H1 (cell line): ENCODE measurements around the gene CCDC152. TPM values are rescaled to one million over a fixed set of nuclear protein-coding genes. Genes with fewer than 3 reads are reported as not detected.

Experiments used
- CTCF ChIA-PET: fragments of 300-600 bp; sonication (Branson Sonifier 250); formaldehyde crosslinking; loops from one replicate; lab custom pipeline; 2021; ENCODE audit not compliant: partially characterized antibody; lab: Charles Lee
- POLR2A ChIA-PET: fragments of 300-600 bp; sonication (Branson Sonifier 250); formaldehyde crosslinking; loops from one replicate; lab custom pipeline; 2021; ENCODE audit warnings: inconsistent platforms; ENCODE audit not compliant: partially characterized antibody; lab: Charles Lee
- DNase-seq, 2 experiments: peaks; one replicate each; pipeline versions ENCODE4 v3.0.0 to v3.0.0-alpha.2; 2010 to 2022; ENCODE audit warnings: low spot score in 2 of 2, low read depth in 1 of 2, mixed read lengths in 1 of 2
- FAIRE-seq: peaks from 2 replicates; lab custom pipeline; 2011; peaks lifted over from hg19 to GRCh38; lab: Jason Lieb, UNC
- H2AFZ ChIP-seq: 2 replicates; pipeline ENCODE4 v1.8.1; 2012; ENCODE audit warnings: low read length, inconsistent platforms
- H2AK5ac ChIP-seq: 2 replicates; pipeline ENCODE4 v1.6.1; 2013; ENCODE audit warnings: low read depth, low read length
- H2BK120ac ChIP-seq: replicated peaks from 2 replicates; pipeline ENCODE3; 2013; ENCODE audit warnings: low read depth, low read length, inconsistent platforms
- H2BK12ac ChIP-seq: 2 replicates; pipeline ENCODE4 v1.6.1; 2013; ENCODE audit warnings: low read depth, low read length
- H2BK15ac ChIP-seq: 2 replicates; pipeline ENCODE4 v1.6.1; 2013; ENCODE audit warnings: low read length
- H2BK20ac ChIP-seq: 2 replicates; pipeline ENCODE4 v1.6.1; 2013; ENCODE audit warnings: low read length
- H2BK5ac ChIP-seq: 2 replicates; pipeline ENCODE4 v1.6.1; 2013; ENCODE audit warnings: low read depth, low read length
- H3K14ac ChIP-seq: 2 replicates; pipeline ENCODE4 v1.6.1; 2013; ENCODE audit warnings: inconsistent platforms; ENCODE audit not compliant: insufficient read length
- H3K18ac ChIP-seq: 2 replicates; pipeline ENCODE4 v1.6.1; 2013; ENCODE audit warnings: low read length; ENCODE audit errors: extremely low read depth
- H3K23ac ChIP-seq: 2 replicates; pipeline ENCODE4 v1.6.1; 2013; ENCODE audit warnings: inconsistent platforms; ENCODE audit not compliant: insufficient read length
- H3K23me2 ChIP-seq: 2 replicates; pipeline ENCODE4 v1.6.1; 2013; ENCODE audit warnings: low read depth, low read length
- H3K27ac ChIP-seq: 2 replicates; pipeline ENCODE4 v1.6.1; 2011; ENCODE audit warnings: low read depth, low read length, inconsistent platforms
- H3K27me3 ChIP-seq, 4 experiments: replicated peaks in 1 of 4; 1 replicate in 1 of 4; 2 replicates in 3 of 4; pipeline versions ENCODE4 v1.6.1 to v1.8.1; 2011 to 2013; ENCODE audit warnings: low read length in 3 of 4, mild to moderate bottlenecking in 3 of 4, inconsistent platforms in 2 of 4, mixed read lengths in 2 of 4, moderate library complexity in 1 of 4; ENCODE audit not compliant: control insufficient read depth in 3 of 4, insufficient read depth in 3 of 4; ENCODE audit errors: extremely low read depth in 1 of 4
- H3K36me3 ChIP-seq, 4 experiments: 2 replicates each; pipeline versions ENCODE4 v1.6.1 to v1.8.1; 2011 to 2013; ENCODE audit warnings: mild to moderate bottlenecking in 4 of 4, low read length in 3 of 4, moderate library complexity in 2 of 4, control low read depth in 1 of 4, inconsistent platforms in 1 of 4; ENCODE audit not compliant: insufficient read depth in 4 of 4, control insufficient read depth in 2 of 4
- H3K4ac ChIP-seq: replicated peaks from 2 replicates; pipeline ENCODE3; 2013; ENCODE audit warnings: low read length, low read depth, mixed read lengths, inconsistent platforms; ENCODE audit not compliant: insufficient read length
- H3K4me1 ChIP-seq, 4 experiments: replicated peaks in 1 of 4; 1 replicate in 1 of 4; 2 replicates in 3 of 4; pipeline versions ENCODE4 v1.6.1 to v1.8.1; 2011 to 2013; ENCODE audit warnings: low read length in 3 of 4, inconsistent platforms in 2 of 4, mixed read lengths in 1 of 4; ENCODE audit not compliant: insufficient read depth in 4 of 4, control insufficient read depth in 3 of 4
- H3K4me2 ChIP-seq, 2 experiments: 2 replicates each; pipeline versions ENCODE4 v1.6.1 to v1.8.1; 2011 to 2013; ENCODE audit warnings: low read depth in 2 of 2, low read length in 2 of 2, control low read depth in 1 of 2, inconsistent platforms in 1 of 2, mild to moderate bottlenecking in 1 of 2; ENCODE audit not compliant: insufficient read depth in 1 of 2
- H3K4me3 ChIP-seq, 4 experiments: fragments of 200-600, 300-600 bp in 1 of 4; sonication (generic), shearing (Covaris generic), sonication (Bioruptor Twin) in 1 of 4; 2 replicates each; pipeline versions ENCODE4 v1.5.1 to v1.8.1; 2011 to 2016; ENCODE audit warnings: low read length in 4 of 4, low read depth in 3 of 4, control low read depth in 2 of 4, inconsistent platforms in 2 of 4, mild to moderate bottlenecking in 2 of 4, mixed read lengths in 1 of 4, moderate library complexity in 1 of 4; ENCODE audit not compliant: insufficient read depth in 2 of 4; ENCODE audit errors: extremely low read depth in 1 of 4
- H3K56ac ChIP-seq: replicated peaks from 2 replicates; pipeline ENCODE3; 2013; ENCODE audit warnings: low read depth, mild to moderate bottlenecking, mixed read lengths, low read length, inconsistent platforms; ENCODE audit not compliant: insufficient read length
- H3K79me1 ChIP-seq: 2 replicates; pipeline ENCODE4 v1.6.1; 2013; ENCODE audit warnings: low read depth, low read length, control low read depth
- H3K79me2 ChIP-seq, 2 experiments: 2 replicates each; pipeline versions ENCODE4 v1.6.1 to v1.8.1; 2012 to 2013; ENCODE audit warnings: low read length in 2 of 2, mild to moderate bottlenecking in 2 of 2, inconsistent platforms in 1 of 2; ENCODE audit not compliant: insufficient read depth in 2 of 2, control insufficient read depth in 1 of 2
- H3K9ac ChIP-seq, 4 experiments: replicated peaks in 1 of 4; 1 replicate in 1 of 4; 2 replicates in 3 of 4; pipeline versions ENCODE4 v1.6.1 to v1.8.1; 2011 to 2013; ENCODE audit warnings: low read depth in 3 of 4, low read length in 3 of 4, control low read depth in 2 of 4, mild to moderate bottlenecking in 2 of 4, moderate library complexity in 2 of 4, inconsistent platforms in 1 of 4; ENCODE audit errors: extremely low read depth in 1 of 4
- H3K9me3 ChIP-seq, 2 experiments: 2 replicates each; pipeline versions ENCODE4 v1.6.1 to v1.8.1; 2012 to 2013; ENCODE audit warnings: mild to moderate bottlenecking in 2 of 2, moderate library complexity in 2 of 2, control low read depth in 1 of 2, inconsistent platforms in 1 of 2, low read depth in 1 of 2, low read length in 1 of 2, mixed read lengths in 1 of 2; ENCODE audit not compliant: insufficient read depth in 2 of 2
- H4K20me1 ChIP-seq, 2 experiments: replicated peaks in 1 of 2; 2 replicates each; pipeline versions ENCODE3 to v1.8.1; 2011 to 2013; ENCODE audit warnings: inconsistent platforms in 2 of 2, low read length in 2 of 2, mild to moderate bottlenecking in 1 of 2; ENCODE audit not compliant: insufficient read depth in 2 of 2, control insufficient read depth in 1 of 2
- H4K5ac ChIP-seq: 2 replicates; pipeline ENCODE4 v1.6.1; 2013; ENCODE audit warnings: low read length, low read depth, mixed read lengths, inconsistent platforms; ENCODE audit not compliant: insufficient read length
- H4K8ac ChIP-seq: 2 replicates; pipeline ENCODE4 v1.8.0; 2013; ENCODE audit warnings: mild to moderate bottlenecking, moderate library complexity, low read length, inconsistent platforms; ENCODE audit not compliant: insufficient read depth; ENCODE audit errors: extremely low read depth
- H4K91ac ChIP-seq: replicated peaks from 2 replicates; pipeline ENCODE3; 2013; ENCODE audit warnings: low read length, mixed read lengths, inconsistent platforms; ENCODE audit not compliant: insufficient read length
- EP300 ChIP-seq, 2 experiments: IDR thresholded peaks; 1 replicate in 1 of 2; 2 replicates in 1 of 2; pipeline ENCODE4 v1.6.1; 2011 to 2012; ENCODE audit warnings: low read depth in 2 of 2, low read length in 2 of 2, mild to moderate bottlenecking in 2 of 2, borderline replicate concordance in 1 of 2, inconsistent platforms in 1 of 2, moderate library complexity in 1 of 2
- FOSL1 ChIP-seq: IDR thresholded peaks from 2 replicates; pipeline ENCODE4 v1.6.1; 2011; ENCODE audit warnings: mild to moderate bottlenecking, low read depth, low read length, moderate library complexity; ENCODE audit not compliant: insufficient read depth
- JUN ChIP-seq: IDR thresholded peaks from 2 replicates; pipeline ENCODE4 v1.6.1; 2011; ENCODE audit warnings: low read depth, mild to moderate bottlenecking, improper control_type of control experiment, low read length
- MAX ChIP-seq: IDR thresholded peaks from 2 replicates; pipeline ENCODE4 v1.6.1; 2012; ENCODE audit warnings: inconsistent platforms
- NRF1 ChIP-seq: IDR thresholded peaks from 2 replicates; pipeline ENCODE4 v1.6.1; 2011; ENCODE audit warnings: mild to moderate bottlenecking, low read depth, low read length, improper control_type of control experiment
- RFX5 ChIP-seq: IDR thresholded peaks from 2 replicates; pipeline ENCODE4 v1.6.1; 2011; ENCODE audit warnings: low read depth, low read length, improper control_type of control experiment, borderline replicate concordance
- RNF2 ChIP-seq: fragments of 200-900, 300-1000 bp; sonication (generic); IDR thresholded peaks from 2 replicates; pipeline ENCODE4 v1.7.1; 2016; ENCODE audit warnings: borderline replicate concordance, low read depth, mild to moderate bottlenecking, antibody characterized with exemption, low read length; ENCODE audit not compliant: poor library complexity, severe bottlenecking; ENCODE audit errors: missing control alignments
- RXRA ChIP-seq: IDR thresholded peaks from 2 replicates; pipeline ENCODE4 v1.6.1; 2011; ENCODE audit warnings: low read depth, mild to moderate bottlenecking, low read length, moderate library complexity; ENCODE audit not compliant: insufficient read depth
- SIRT6 ChIP-seq: IDR thresholded peaks from one replicate; pipeline ENCODE4 v1.7.1; 2012; ENCODE audit warnings: low read length, inconsistent platforms
- SP2 ChIP-seq: IDR thresholded peaks from 2 replicates; pipeline ENCODE4 v1.6.1; 2012; ENCODE audit warnings: mild to moderate bottlenecking, low read length, inconsistent platforms
- SUZ12 ChIP-seq: fragments of 200-600 bp; sonication (generic); IDR thresholded peaks from 2 replicates; pipeline ENCODE4 v1.6.1; 2012; ENCODE audit warnings: mild to moderate bottlenecking, inconsistent platforms, low read length, moderate library complexity, mixed read lengths
- TAF7 ChIP-seq: optimal IDR thresholded peaks from 2 replicates; pipeline ENCODE3; 2011; ENCODE audit warnings: low read depth, mild to moderate bottlenecking, inconsistent platforms, low read length, moderate library complexity, borderline replicate concordance
- WGBS, 2 experiments: shearing (Covaris generic) in 1 of 2; methylation state at CpG; one replicate each; pipeline versions ENCODE4 v1.1.6 to v1.1.7; 2013 to 2015; ENCODE audit warnings: low lambda C conversion rate in 2 of 2, mixed read lengths in 2 of 2, inconsistent platforms in 1 of 2, low coverage in 1 of 2, missing lambda C conversion rate in 1 of 2; ENCODE audit not compliant: insufficient replicate concordance in 2 of 2, insufficient coverage in 1 of 2, insufficient read length in 1 of 2; ENCODE audit errors: extremely low coverage in 1 of 2, missing lambda C conversion rate in 1 of 2; 5-methylcytosine and 5-hydroxymethylcytosine counted together
- polyA plus RNA-seq, 7 experiments: library from polyadenylated mRNA; depleted of rRNA in 3 of 7; stranded (reverse) in 5 of 7; unstranded in 2 of 7; fragments of >200 nt in 5 of 7; fragments of 200-250 nt in 2 of 7; gene quantifications; 1 replicate in 5 of 7; 2 replicates in 1 of 7; 4 replicates in 1 of 7; pipeline versions ENCODE4 v1.2.1 to v1.2.3, GENCODE V29; 2011 to 2013; ENCODE audit warnings: missing spikeins in 2 of 7, mixed read lengths in 2 of 7
- total RNA-seq: library from RNA; stranded (reverse); fragmentation: NEBNext Ultra II Directional; extraction: Animal tissue kit (Norgen Biotek cat#: 25700); gene quantifications from 2 replicates; pipeline ENCODE4 v1.2.1, GENCODE V29; 2021

CCDC152 gene
- total and polyA plus RNA-seq, 2 of the 8 experiments (the other 6 are each of a cell fraction or from before 2014, with no cell fraction given) = 2.6 to 9.5 TPM

GRCh38 chr5:42806004-42806700 is 49.5 kb downstream of the CCDC152 start:
- Histone ChIP-seq H2AFZ (no peak overlapping the region), H3K9ac (no peak overlapping the region), H2BK5ac (no peak overlapping the region), H4K20me1 (no peaks in the 10 kb centered on the region), H4K91ac (no peak overlapping the region), H4K5ac (no peak overlapping the region), H3K27me3 (no peaks in the 10 kb centered on the region), H4K8ac (no peak overlapping the region), H3K4me3 (no peak overlapping the region), H3K23ac (no peak overlapping the region), H3K36me3 (peaks cover 0 to 26% (median 1%) of the 10 kb centered on the region in 4 experiments; a peak in 2 of 8 replicates), H3K27ac (no peak overlapping the region), H2BK15ac (no peak overlapping the region), H3K4ac (no peak overlapping the region), H3K9me3 (no peaks in the 10 kb centered on the region), H3K56ac (no peak overlapping the region), H3K18ac (no peak overlapping the region), H3K23me2 (no peaks in the 10 kb centered on the region; the same call in 1 of the 2 replicates), H2AK5ac (no peak overlapping the region), H3K79me1 (no peaks in the 10 kb centered on the region), H2BK12ac (no peak overlapping the region), H2BK120ac (no peak overlapping the region), H2BK20ac (no peak overlapping the region), H3K4me2 (no peak overlapping the region), H3K14ac (no peak overlapping the region), H3K4me1 (peaks cover 0 to 5% (median under 1%) of the 10 kb centered on the region in 4 experiments; a peak in 2 of 7 replicates), H3K79me2 (peaks cover 0 to 6% of the 10 kb centered on the region in 2 experiments; a peak in 1 of 4 replicates)
- DNase-seq (no peak), FAIRE-seq (no peak)
- CTCF ChIA-PET = no interaction called here
- 94% methylated on average over 2 of the region's 2 CpGs; no CpG with 5 or more reads in 1 of the 2 experiments for WGBS, 2 experiments
- POLR2A ChIA-PET = no interaction called here
- TF ChIP-seq MAX (no peak), RFX5 (no peak), FOSL1 (no peak), RNF2 (no peak), RXRA (no peak), TAF7 (no peak), EP300 (IDR thresholded peaks at IDR 0.05; ENCODE audit: borderline replicate concordance in 1 of 2, low read depth in 2 of 2, low read length in 2 of 2) (no peak), NRF1 (no peak), SUZ12 (no peak), JUN (no peak), SP2 (no peak), SIRT6 (no peak)
